IMR-90 (cell line): ENCODE measurements around the gene EIF4H. TPM values are rescaled to one million over a fixed set of nuclear protein-coding genes. Genes with fewer than 3 reads are reported as not detected.

Source experiments
- ATAC-seq: fragments of 200-7000 bp; cut with Tn5 transposase; 2 replicates; pipeline ENCODE4 v1.9.1; 2020; ENCODE audit warnings: low read depth, mild to moderate bottlenecking, moderate library complexity
- BruUV-seq: library from RNA; stranded (reverse); fragments of 400-500 nt; replicated peaks from 2 replicates; lab custom pipeline; 2021; lab: Mats Ljungman, UMichigan
- CTCF ChIA-PET: fragments of 300-600 bp; formaldehyde crosslinking; extraction: SDS; loops from one replicate; lab custom pipeline; 2021; ENCODE audit warnings: antibody characterized with exemption; lab: Yijun Ruan, JAX
- POLR2A ChIA-PET: fragments of 300-600 bp; sonication (Branson Sonifier 250); formaldehyde crosslinking; loops from one replicate; lab custom pipeline; 2022; ENCODE audit warnings: antibody characterized with exemption; ENCODE audit not compliant: unreplicated experiment; lab: Charles Lee
- DNase-seq: peaks from one replicate; pipeline ENCODE4 v3.0.0; 2013
- H2AFZ ChIP-seq: replicated peaks from 2 replicates; pipeline ENCODE3; 2013; ENCODE audit warnings: low read length, mild to moderate bottlenecking; ENCODE audit not compliant: poor library complexity
- H2AK5ac ChIP-seq: 2 replicates; pipeline ENCODE4 v1.6.1; 2013; ENCODE audit warnings: low read depth, low read length, inconsistent platforms
- H2AK9ac ChIP-seq: replicated peaks from 2 replicates; pipeline ENCODE3; 2013; ENCODE audit warnings: mild to moderate bottlenecking, low read depth, low read length, moderate library complexity; ENCODE audit not compliant: poor library complexity
- H2BK120ac ChIP-seq: 2 replicates; pipeline ENCODE4 v1.6.1; 2013; ENCODE audit warnings: low read depth, low read length, inconsistent platforms
- H2BK15ac ChIP-seq: 3 replicates; pipeline ENCODE4 v1.6.1; 2013; ENCODE audit warnings: low read depth, low read length, inconsistent platforms
- H2BK20ac ChIP-seq: 2 replicates; pipeline ENCODE4 v1.6.1; 2013; ENCODE audit warnings: low read depth, mild to moderate bottlenecking, inconsistent platforms, low read length, moderate library complexity
- H2BK5ac ChIP-seq: 2 replicates; pipeline ENCODE4 v1.6.1; 2013; ENCODE audit warnings: mild to moderate bottlenecking, low read depth, low read length, inconsistent platforms; ENCODE audit not compliant: poor library complexity, severe bottlenecking
- H3K14ac ChIP-seq: replicated peaks from 2 replicates; pipeline ENCODE4 v1.6.1; 2013; ENCODE audit warnings: low read depth, low read length, inconsistent platforms
- H3K18ac ChIP-seq: 2 replicates; pipeline ENCODE4 v1.6.1; 2013; ENCODE audit warnings: low read depth, low read length, control low read depth
- H3K23ac ChIP-seq: 2 replicates; pipeline ENCODE4 v1.6.1; 2013; ENCODE audit warnings: low read depth, low read length, inconsistent platforms
- H3K27ac ChIP-seq: 2 replicates; pipeline ENCODE4 v1.5.1; 2013; ENCODE audit warnings: mild to moderate bottlenecking, control low read depth, low read length; ENCODE audit not compliant: insufficient read depth
- H3K27me3 ChIP-seq: 2 replicates; pipeline ENCODE4 v1.6.1; 2013; ENCODE audit warnings: low read length; ENCODE audit not compliant: control insufficient read depth, insufficient read depth
- H3K36me3 ChIP-seq: 2 replicates; pipeline ENCODE4 v1.6.1; 2013; ENCODE audit warnings: low read length, mixed read lengths; ENCODE audit not compliant: control insufficient read depth, insufficient read depth
- H3K4ac ChIP-seq: 2 replicates; pipeline ENCODE4 v1.6.1; 2013; ENCODE audit warnings: low read depth, low read length, inconsistent platforms
- H3K4me1 ChIP-seq: 2 replicates; pipeline ENCODE4 v1.6.1; 2013; ENCODE audit warnings: low read length, mixed read lengths; ENCODE audit not compliant: control insufficient read depth, insufficient read depth
- H3K4me2 ChIP-seq: 2 replicates; pipeline ENCODE4 v1.6.1; 2013; ENCODE audit warnings: low read depth, mild to moderate bottlenecking, control low read depth, low read length, moderate library complexity
- H3K4me3 ChIP-seq: 2 replicates; pipeline ENCODE4 v1.5.1; 2013; ENCODE audit warnings: low read depth, mild to moderate bottlenecking, control low read depth, low read length, moderate library complexity; ENCODE audit not compliant: insufficient read depth
- H3K56ac ChIP-seq: 2 replicates; pipeline ENCODE4 v1.6.1; 2013; ENCODE audit warnings: low read length, inconsistent platforms; ENCODE audit not compliant: insufficient read depth; ENCODE audit errors: extremely low read depth
- H3K79me1 ChIP-seq, 2 experiments: 2 replicates each; pipeline ENCODE4 v1.6.1; 2013; ENCODE audit warnings: low read length in 2 of 2, inconsistent platforms in 1 of 2, low read depth in 1 of 2
- H3K9ac ChIP-seq: 2 replicates; pipeline ENCODE4 v1.6.1; 2013; ENCODE audit warnings: low read depth, low read length, control low read depth
- H3K9me1 ChIP-seq: 2 replicates; pipeline ENCODE4 v1.6.1; 2013; ENCODE audit warnings: low read length, inconsistent platforms; ENCODE audit not compliant: insufficient read depth
- H3K9me3 ChIP-seq: 2 replicates; pipeline ENCODE4 v1.6.1; 2013; ENCODE audit warnings: low read length; ENCODE audit not compliant: control insufficient read depth, insufficient read depth
- H4K20me1 ChIP-seq: 2 replicates; pipeline ENCODE4 v1.6.1; 2013; ENCODE audit warnings: low read length, inconsistent platforms; ENCODE audit not compliant: insufficient read depth
- H4K5ac ChIP-seq: 2 replicates; pipeline ENCODE4 v1.6.1; 2013; ENCODE audit warnings: mild to moderate bottlenecking, low read depth, low read length, control low read depth
- H4K8ac ChIP-seq, 2 experiments: 2 replicates each; pipeline ENCODE4 v1.6.1; 2013; ENCODE audit warnings: low read depth in 2 of 2, low read length in 2 of 2, control low read depth in 1 of 2, inconsistent platforms in 1 of 2
- H4K91ac ChIP-seq: 2 replicates; pipeline ENCODE4 v1.6.1; 2013; ENCODE audit warnings: low read depth, low read length, inconsistent platforms; ENCODE audit not compliant: insufficient read depth
- CHD1 ChIP-seq: IDR thresholded peaks from 2 replicates; pipeline ENCODE4 v1.6.1; 2012; ENCODE audit warnings: low read depth, low read length, improper control_type of control experiment
- MAFK ChIP-seq: IDR thresholded peaks from 2 replicates; pipeline ENCODE4 v1.6.1; 2012; ENCODE audit warnings: low read depth, low read length, improper control_type of control experiment
- MAZ ChIP-seq: IDR thresholded peaks from 2 replicates; pipeline ENCODE4 v1.6.1; 2012; ENCODE audit warnings: low read depth, mild to moderate bottlenecking, low read length, improper control_type of control experiment, moderate library complexity, borderline replicate concordance
- MXI1 ChIP-seq: IDR thresholded peaks from 2 replicates; pipeline ENCODE4 v1.6.1; 2012; ENCODE audit warnings: low read depth, mild to moderate bottlenecking, low read length, moderate library complexity, borderline replicate concordance
- RAD21 ChIP-seq: IDR thresholded peaks from 2 replicates; pipeline ENCODE4 v1.6.1; 2012; ENCODE audit warnings: low read length, improper control_type of control experiment
- WGBS, 2 experiments: methylation state at CpG; one replicate each; pipeline versions ENCODE4 v1.1.5 to v1.1.7; 2013; ENCODE audit warnings: missing lambda C conversion rate in 2 of 2; ENCODE audit not compliant: insufficient read length in 1 of 2; ENCODE audit errors: extremely low coverage in 2 of 2; 5-methylcytosine and 5-hydroxymethylcytosine counted together
- dilution Hi-C: fragments of 300-500 bp; cut with HindIII; formaldehyde crosslinking; loops from one replicate; pipeline ENCODE4 v1.14.3; 2018; ENCODE audit warnings: low sequenced_read_pairs; ENCODE audit not compliant: unreplicated experiment
- in situ Hi-C: fragments of 300-500 bp; cut with MboI; formaldehyde crosslinking; loops from 3 replicates; pipeline ENCODE4 v1.14.3; 2019; ENCODE audit warnings: low sequenced_read_pairs, inconsistent platforms, mixed read lengths
- intact Hi-C: fragments of 100-400 bp; cut with micrococcal nuclease; formaldehyde crosslinking; loops from 2 replicates; pipeline ENCODE4 v1.10.0; 2022
- polyA plus RNA-seq, 3 experiments: library from polyadenylated mRNA; depleted of rRNA; stranded (reverse); fragments of >200 nt; gene quantifications; 2 replicates each; pipeline ENCODE4 v1.2.3, GENCODE V29; 2012; ENCODE audit warnings: low replicate concordance in 1 of 3
- total RNA-seq: library from RNA; depleted of rRNA; stranded (reverse); fragments of >200 nt; gene quantifications from 2 replicates; pipeline ENCODE4 v1.2.3, GENCODE V29; 2012

The EIF4H gene
- total and polyA plus RNA-seq, 2 of the 4 experiments (the other 2 are of a cell fraction): 241 to 321 TPM

GRCh38 chr7:74217455-74218342 lies 43.5 kb downstream of the EIF4H start:
- no peak for ATAC-seq
- CTCF ChIA-PET: no interaction called here
- intact Hi-C loops: no loop called here
- no peak overlapping the region for H2AFZ ChIP-seq
- no peak overlapping the region for H4K8ac ChIP-seq
- no peak overlapping the region for H3K27ac ChIP-seq
- no peaks in the 10 kb centered on the region for H4K20me1 ChIP-seq
- H2AK9ac ChIP-seq: no peak overlapping the region
- no peak overlapping the region for H3K4ac ChIP-seq
- in situ Hi-C loops: loop anchor here (25.0 kb wide), 1 partner anchor 345 kb away; no protein-coding TSS in a partner anchor
- no peaks in the 10 kb centered on the region for H3K4me1 ChIP-seq
- no peak overlapping the region for H4K91ac ChIP-seq
- POLR2A ChIA-PET: no interaction called here
- no peak overlapping the region for H3K9ac ChIP-seq
- DNase-seq: peak; percentile 28
- no peaks in the 10 kb centered on the region; the same call in 1 of the 2 replicates for H3K27me3 ChIP-seq
- BruUV-seq: no TSS peak
- no peak overlapping the region for H2BK20ac ChIP-seq
- no peak overlapping the region for H4K5ac ChIP-seq
- no peak overlapping the region for H3K14ac ChIP-seq
- peaks cover 5% of the 10 kb centered on the region for H3K9me3 ChIP-seq
- dilution Hi-C loops: no loop called here
- H2BK5ac ChIP-seq: no peak overlapping the region
- H2BK120ac ChIP-seq: no peak overlapping the region
- no peak overlapping the region for H3K56ac ChIP-seq
- no peak overlapping the region for H3K23ac ChIP-seq
- H2AK5ac ChIP-seq: no peak overlapping the region
- no peak overlapping the region for H3K4me2 ChIP-seq
- H3K36me3 ChIP-seq: no peaks in the 10 kb centered on the region
- H3K9me1 ChIP-seq: no peaks in the 10 kb centered on the region
- no peaks in the 10 kb centered on the region for H3K79me1 ChIP-seq
- no peak overlapping the region for H3K4me3 ChIP-seq
- no peak overlapping the region for H3K18ac ChIP-seq
- H2BK15ac ChIP-seq: no peak overlapping the region
- WGBS, 2 experiments: 70% methylated on average over 5 of the region's 20 CpGs; no CpG with 5 or more reads in 1 of the 2 experiments
- TF ChIP-seq CHD1: no peak
- TF ChIP-seq MAFK: no peak
- TF ChIP-seq MAZ: no peak
- TF ChIP-seq MXI1: no peak
- no peak for TF ChIP-seq RAD21
